GM12878 (cell line): ENCODE measurements around the gene HSD17B14. TPM values are rescaled to one million over a fixed set of nuclear protein-coding genes. Genes with fewer than 3 reads are reported as not detected.
A peak's percentile ranks its signal among the peaks of the same experiment; 100 is the strongest.

ENCODE experiments used
- ATAC-seq: fragments of 200-7000 bp; cut with Tn5 transposase; 3 replicates; pipeline ENCODE4 v1.9.1; 2020; ENCODE audit warnings: mild to moderate bottlenecking, moderate library complexity
- BruUV-seq: library from RNA; stranded (reverse); fragments of 400-500 nt; replicated peaks from 2 replicates; lab custom pipeline; 2021; lab: Mats Ljungman, UMichigan
- CTCF ChIA-PET: fragments of 300-600 bp; sonication (Branson Sonifier 250); formaldehyde crosslinking; extraction: SDS; loops from one replicate; lab custom pipeline; 2021; ENCODE audit warnings: inconsistent platforms; lab: Yijun Ruan, JAX
- POLR2A ChIA-PET: fragments of 350-600 bp; formaldehyde crosslinking; extraction: SDS; loops from one replicate; lab custom pipeline; 2021; ENCODE audit warnings: inconsistent platforms; lab: Charles Lee
- RAD21 ChIA-PET: fragments of 300-600 bp; sonication (Branson Sonifier 250); formaldehyde crosslinking; loops from one replicate; lab custom pipeline; 2023; ENCODE audit warnings: antibody characterized with exemption; ENCODE audit not compliant: unreplicated experiment; lab: Charles Lee
- SMC1A ChIA-PET: fragments of 300-600 bp; sonication (Branson Sonifier 250); formaldehyde crosslinking; loops from one replicate; lab custom pipeline; 2023; ENCODE audit not compliant: unreplicated experiment, uncharacterized antibody; lab: Charles Lee
- DNase-seq: peaks from one replicate; pipeline ENCODE4 v3.0.0-alpha.2; 2011; ENCODE audit warnings: low read depth, low spot score
- FAIRE-seq: peaks from 3 replicates; lab custom pipeline; 2011; peaks lifted over from hg19 to GRCh38; lab: Jason Lieb, UNC
- H2AFZ ChIP-seq: 2 replicates; pipeline ENCODE4 v1.6.0; 2011; ENCODE audit warnings: low read depth, low read length, control low read depth; ENCODE audit not compliant: control insufficient read depth
- H3K27ac ChIP-seq: 2 replicates; pipeline ENCODE4 v1.5.1; 2011; ENCODE audit warnings: control low read depth; ENCODE audit not compliant: control insufficient read depth, insufficient read depth
- H3K27me3 ChIP-seq, 2 experiments: replicated peaks in 1 of 2; 2 replicates each; pipeline versions ENCODE4 v1.6.0 to v1.6.1; 2011; ENCODE audit warnings: low read length in 1 of 2; ENCODE audit not compliant: control insufficient read depth in 2 of 2, insufficient read depth in 2 of 2
- H3K36me3 ChIP-seq, 2 experiments: 2 replicates each; pipeline ENCODE4 v1.5.1; 2011; ENCODE audit warnings: low read length in 1 of 2; ENCODE audit not compliant: control insufficient read depth in 2 of 2, insufficient read depth in 2 of 2
- H3K4me1 ChIP-seq: 2 replicates; pipeline ENCODE4 v1.6.1; 2011; ENCODE audit warnings: mild to moderate bottlenecking, low read length, moderate library complexity, mixed read lengths; ENCODE audit not compliant: control insufficient read depth, insufficient read depth
- H3K4me2 ChIP-seq: 2 replicates; pipeline ENCODE4 v1.6.0; 2011; ENCODE audit warnings: control low read depth; ENCODE audit not compliant: control insufficient read depth, insufficient read depth
- H3K4me3 ChIP-seq: fragments of 200-600 bp; sonication (generic); 2 replicates; pipeline ENCODE4 v1.5.1; 2016
- H3K79me2 ChIP-seq: 2 replicates; pipeline ENCODE4 v1.6.0; 2011; ENCODE audit warnings: low read length; ENCODE audit not compliant: control insufficient read depth, insufficient read depth
- H3K9ac ChIP-seq: 2 replicates; pipeline ENCODE4 v1.8.0; 2011; ENCODE audit warnings: low read length, control low read depth, mixed read lengths; ENCODE audit not compliant: control insufficient read depth, insufficient read depth
- H3K9me3 ChIP-seq: replicated peaks from 3 replicates; pipeline ENCODE4 v1.5.1; 2011; ENCODE audit warnings: mild to moderate bottlenecking, low read length; ENCODE audit not compliant: control insufficient read depth, insufficient read depth
- H4K20me1 ChIP-seq: 2 replicates; pipeline ENCODE4 v1.6.0; 2011; ENCODE audit not compliant: control insufficient read depth, insufficient read depth
- BRCA1 ChIP-seq: IDR thresholded peaks from 2 replicates; pipeline ENCODE4 v1.6.1; 2011; ENCODE audit warnings: low read depth, low read length, improper control_type of control experiment
- EGR1 ChIP-seq, 2 experiments: IDR thresholded peaks; 1 replicate in 1 of 2; 2 replicates in 1 of 2; pipeline ENCODE4 v1.6.1; 2011 to 2012; ENCODE audit warnings: low read depth in 2 of 2, low read length in 2 of 2, borderline replicate concordance in 1 of 2, mild to moderate bottlenecking in 1 of 2, moderate library complexity in 1 of 2
- HDGF ChIP-seq: fragments of 450-650 bp; IDR thresholded peaks from 2 replicates; pipeline ENCODE4 v1.6.1; 2016; ENCODE audit warnings: antibody characterized with exemption
- MLLT1 ChIP-seq: fragments of 450-650 bp; IDR thresholded peaks from 2 replicates; pipeline ENCODE4 v1.6.1; 2016; ENCODE audit warnings: mild to moderate bottlenecking
- MYB ChIP-seq: fragments of 150-350 bp; IDR thresholded peaks from 2 replicates; pipeline ENCODE4 v1.6.1; 2014; ENCODE audit warnings: mild to moderate bottlenecking, low read depth, low read length, borderline replicate concordance
- POLR2A ChIP-seq: IDR thresholded peaks from 2 replicates; pipeline ENCODE4 v1.6.1; 2011; ENCODE audit warnings: low read depth, mild to moderate bottlenecking, low read length
- POLR2AphosphoS2 ChIP-seq: IDR thresholded peaks from 2 replicates; pipeline ENCODE4 v1.6.1; 2011; ENCODE audit warnings: low read depth, mild to moderate bottlenecking, low read length, improper control_type of control experiment, moderate library complexity
- POLR2AphosphoS5 ChIP-seq: IDR thresholded peaks from 2 replicates; pipeline ENCODE4 v1.6.1; 2011; ENCODE audit warnings: mild to moderate bottlenecking, low read length, inconsistent platforms
- RAD21 ChIP-seq: IDR thresholded peaks from 2 replicates; pipeline ENCODE4 v1.6.1; 2011; ENCODE audit warnings: mild to moderate bottlenecking, low read depth, low read length, moderate library complexity; ENCODE audit not compliant: insufficient read depth
- SMAD1 ChIP-seq: fragments of 450-650 bp; IDR thresholded peaks from 2 replicates; pipeline ENCODE4 v1.6.1; 2018; ENCODE audit warnings: mild to moderate bottlenecking, low read depth; ENCODE audit not compliant: partially characterized antibody
- SMARCA5 ChIP-seq: fragments of 450-650 bp; IDR thresholded peaks from 2 replicates; pipeline ENCODE4 v1.6.1; 2017; ENCODE audit warnings: mild to moderate bottlenecking
- SRF ChIP-seq, 2 experiments: IDR thresholded peaks; 2 replicates each; pipeline ENCODE4 v1.6.1; 2011; ENCODE audit warnings: low read depth in 2 of 2, low read length in 2 of 2, mild to moderate bottlenecking in 1 of 2, moderate library complexity in 1 of 2
- YY1 ChIP-seq: IDR thresholded peaks from 2 replicates; pipeline ENCODE4 v1.6.1; 2011; ENCODE audit warnings: low read depth, mild to moderate bottlenecking, low read length
- ZBTB4 ChIP-seq: fragments of 450-650 bp; formaldehyde crosslinking; IDR thresholded peaks from 2 replicates; pipeline ENCODE4 v1.4.0; 2022; ENCODE audit warnings: mild to moderate bottlenecking, moderate library complexity
- WGBS: methylation state at CpG from one replicate; pipeline ENCODE4 v1.1.6; 2016; ENCODE audit warnings: low lambda C conversion rate; ENCODE audit not compliant: insufficient replicate concordance, insufficient coverage; ENCODE audit errors: missing lambda C conversion rate; 5-methylcytosine and 5-hydroxymethylcytosine counted together
- in situ Hi-C: fragments of 300-500 bp; cut with MboI; formaldehyde crosslinking; loops from 9 replicates; pipeline ENCODE4 v1.14.3; 2018; ENCODE audit warnings: mixed read lengths
- intact Hi-C: fragments of 100-400 bp; cut with micrococcal nuclease; formaldehyde crosslinking; loops from one replicate; pipeline ENCODE4 v1.14.2; 2022; ENCODE audit not compliant: unreplicated experiment
- polyA plus RNA-seq, 11 experiments: library from polyadenylated mRNA; depleted of rRNA in 4 of 11; unstranded in 6 of 11; stranded (reverse) in 5 of 11; fragments of >200 nt; fragmentation: Nextera tagmentation in 4 of 11; fragmentation: Illumina TruSeq in 1 of 11; extraction: Ambion mirVana in 4 of 11; extraction: Trizol in 1 of 11; gene quantifications; 1 replicate in 1 of 11; 2 replicates in 10 of 11; pipeline versions ENCODE4 v1.2.1 to v1.2.3, GENCODE V29; 2011 to 2016; ENCODE audit warnings: inconsistent platforms in 2 of 11, missing spikeins in 2 of 11, low read depth in 1 of 11
- total RNA-seq, 4 experiments: library from RNA; depleted of rRNA in 3 of 4; stranded (reverse); fragments of >200 nt in 3 of 4; fragmentation: Illumina TruSeq in 1 of 4; extraction: Trizol in 1 of 4; gene quantifications; 2 replicates each; pipeline versions ENCODE4 v1.2.1 to v1.2.3, GENCODE V29; 2013 to 2021
- TF ChIP-seq, protein P1 (sequence below): fragments of 450-650 bp; IDR thresholded peaks from 2 replicates; pipeline ENCODE4 v1.6.1; 2017; ENCODE audit warnings: borderline replicate concordance

Gene HSD17B14
- total and polyA plus RNA-seq, 10 of the 15 experiments (the other 5 are each of a cell fraction or from before 2014, with no cell fraction given): 0.21 to 4.1 (median 0.61) TPM

GRCh38 chr19:48874303-48875135, 38.2 kb upstream of the HSD17B14 start:
- peaks cover 3% of the 10 kb centered on the region; the same call in 1 of the 2 replicates for H3K4me1 ChIP-seq
- peak; percentile 13 for ATAC-seq
- no peak overlapping the region for H2AFZ ChIP-seq
- TSS peak; percentile 66 for BruUV-seq
- no peaks in the 10 kb centered on the region for H4K20me1 ChIP-seq
- TF ChIP-seq BRCA1 (no peak), MYB (no peak), POLR2AphosphoS2 (peak; percentile 65; the same call in 1 of the 2 replicates), HDGF (peak; percentile 36; the same call in 1 of the 2 replicates), SMAD1 (peak; percentile 97), EGR1 (IDR thresholded peaks at IDR 0.05; ENCODE audit: borderline replicate concordance in 1 of 2, low read depth in 2 of 2, low read length in 2 of 2) (0 out of 3 replicates have a peak, but pooled peaks of 1 of the 2 experiments have one; percentile 11), SMARCA5 (0 out of 2 replicates have a peak, but pooled peaks have one; percentile 71), POLR2A (peak; percentile 50), MLLT1 (peak; percentile 95; the same call in 1 of the 2 replicates), ZBTB4 (0 out of 2 replicates have a peak, but pooled peaks have one; percentile 29), SRF (IDR thresholded peaks at IDR 0.05; ENCODE audit: low read depth in 2 of 2, low read length in 2 of 2) (peak in 1 of 2 experiments; percentile 60; a peak in 2 of 4 replicates), RAD21 (no peak), POLR2AphosphoS5 (peak; percentile 25; the same call in 1 of the 2 replicates), YY1 (peak; percentile 4; the same call in 1 of the 2 replicates)
- TF ChIP-seq, protein P1, sequence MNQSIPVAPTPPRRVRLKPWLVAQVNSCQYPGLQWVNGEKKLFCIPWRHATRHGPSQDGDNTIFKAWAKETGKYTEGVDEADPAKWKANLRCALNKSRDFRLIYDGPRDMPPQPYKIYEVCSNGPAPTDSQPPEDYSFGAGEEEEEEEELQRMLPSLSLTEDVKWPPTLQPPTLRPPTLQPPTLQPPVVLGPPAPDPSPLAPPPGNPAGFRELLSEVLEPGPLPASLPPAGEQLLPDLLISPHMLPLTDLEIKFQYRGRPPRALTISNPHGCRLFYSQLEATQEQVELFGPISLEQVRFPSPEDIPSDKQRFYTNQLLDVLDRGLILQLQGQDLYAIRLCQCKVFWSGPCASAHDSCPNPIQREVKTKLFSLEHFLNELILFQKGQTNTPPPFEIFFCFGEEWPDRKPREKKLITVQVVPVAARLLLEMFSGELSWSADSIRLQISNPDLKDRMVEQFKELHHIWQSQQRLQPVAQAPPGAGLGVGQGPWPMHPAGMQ: no peak
- peak overlapping the region; percentile 98 for H3K4me2 ChIP-seq
- peaks cover 50% of the 10 kb centered on the region for H3K79me2 ChIP-seq
- FAIRE-seq: no peak
- RAD21 ChIA-PET: interaction anchor here (1.0 to 5.0 kb wide), 11 partner anchors 12 to 119 kb away, joined by 3 to 26 read pairs (median 8); partner anchors contain the start of genes GYS1, NUCB1 and RUVBL2
- peaks cover 2% of the 10 kb centered on the region; the same call in 2 of the 3 replicates for H3K9me3 ChIP-seq
- H3K9ac ChIP-seq: peak overlapping the region; percentile 99
- POLR2A ChIA-PET: interaction anchor here (0.6 to 6.7 kb wide), 20 partner anchors 12 to 255 kb away, joined by 3 to 64 read pairs (median 6); partner anchors contain the start of genes BAX, BCAT2, FTL and GYS1
- intact Hi-C loops: loop anchor here (1.0 to 2.0 kb wide), 2 partner anchors 18 to 91 kb away; partner anchors contain the start of gene FTL
- SMC1A ChIA-PET: interaction anchor here (0.5 to 4.5 kb wide), 13 partner anchors 12 to 119 kb away, joined by 3 to 28 read pairs (median 4); partner anchors contain the start of genes FTL, GYS1, NUCB1 and RUVBL2
- no peak for DNase-seq
- in situ Hi-C loops: no loop called here
- H3K36me3 ChIP-seq: peaks cover 1 to 10% of the 10 kb centered on the region in 2 experiments; a peak in 2 of 4 replicates
- peak overlapping the region; percentile 94 for H3K27ac ChIP-seq
- H3K4me3 ChIP-seq: peak overlapping the region; percentile 100
- WGBS: 2% methylated on average over 17 of the region's 17 CpGs
- H3K27me3 ChIP-seq: no peaks in the 10 kb centered on the region
- CTCF ChIA-PET: interaction anchor here (0.6 to 3.6 kb wide), 14 partner anchors 11 to 152 kb away, joined by 3 to 22 read pairs (median 3); partner anchors contain the start of genes GYS1 and RUVBL2
